ENCODE results near the gene PCDHGA1. TPM values are rescaled to one million over a fixed set of nuclear protein-coding genes. Genes with fewer than 3 reads are reported as not detected.

PCDHGA1 gene
- total and polyA plus RNA-seq, 9 of the 15 experiments (the other 6 are each of a cell fraction or from before 2014, with no cell fraction given) = 0.05 to 0.26 (median 0.18) TPM; not detected in 2

DNA sequence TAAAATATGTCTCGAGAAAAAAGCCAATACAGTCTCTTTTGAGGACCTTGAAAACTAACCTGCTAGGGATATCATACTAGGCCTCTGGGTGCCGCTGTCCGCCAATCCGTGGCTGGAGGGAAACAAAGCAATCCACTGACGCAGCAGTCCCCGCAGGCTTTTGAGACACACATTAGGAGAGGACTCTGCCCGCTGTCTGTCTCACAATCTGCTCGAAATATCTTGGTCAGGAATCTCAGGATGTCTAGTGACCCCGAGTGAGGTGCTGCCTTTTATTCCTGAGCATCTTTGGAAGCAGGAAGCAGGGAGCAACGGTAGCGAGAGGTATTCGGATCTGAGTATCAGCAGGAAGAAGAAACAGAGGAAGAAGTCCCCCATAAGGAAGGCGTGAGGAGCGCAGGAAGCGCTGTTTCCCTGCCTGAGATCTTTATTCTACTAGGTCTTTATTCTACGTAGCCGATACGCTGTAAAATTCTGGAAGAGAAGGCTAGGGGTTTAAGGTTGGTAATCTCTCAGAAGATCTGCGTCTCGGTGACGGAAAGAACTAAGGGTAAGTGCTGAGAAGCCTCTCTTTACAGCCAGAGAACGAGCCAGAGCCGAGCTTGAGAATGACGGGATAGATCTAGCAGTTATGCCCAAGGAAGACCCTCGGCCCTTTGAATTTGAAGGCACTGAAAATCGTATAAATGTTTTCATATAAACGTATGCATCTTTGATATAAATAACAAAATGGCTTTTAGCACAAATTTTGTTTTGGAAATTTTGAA, 4.0 kb upstream of the PCDHGA1 start (continued):
- TF ChIP-seq SRSF9 (IDR thresholded peaks at IDR 0.05; ENCODE audit: borderline replicate concordance, low read depth, low read length) (no peak), HNRNPLL (IDR thresholded peaks at IDR 0.05; ENCODE audit: low read depth, low read length, poor library complexity, severe bottlenecking) (peak; percentile 93), NR2C1 (IDR thresholded peaks at IDR 0.05) (no peak), NR2C1 (tag; IDR thresholded peaks at IDR 0.05) (no peak), RAD51 (IDR thresholded peaks at IDR 0.05; ENCODE audit: borderline replicate concordance, low read depth) (no peak), KHSRP (IDR thresholded peaks at IDR 0.05) (no peak), ZNF77 (CRISPR knock-in tag; IDR thresholded peaks at IDR 0.05) (no peak), ZNF324 (CRISPR knock-in tag; IDR thresholded peaks at IDR 0.05) (no peak), NELFE (IDR thresholded peaks at IDR 0.05; ENCODE audit: insufficient read depth, insufficient read length) (no peak), GTF2E2 (tag; IDR thresholded peaks at IDR 0.05) (no peak), ZNF431 (CRISPR knock-in tag; IDR thresholded peaks at IDR 0.05) (no peak), PHTF2 (CRISPR knock-in tag; IDR thresholded peaks at IDR 0.05) (no peak), ZNF586 (CRISPR knock-in tag; conservative IDR thresholded peaks at IDR 0.05) (no peak), ZNF766 (CRISPR knock-in tag; conservative IDR thresholded peaks at IDR 0.05) (0 out of 2 replicates have a peak, but pooled peaks have one; percentile 29), RBM34 (IDR thresholded peaks at IDR 0.05; ENCODE audit: borderline replicate concordance, insufficient read depth, low read length) (no peak), ZNF239 (CRISPR knock-in tag; IDR thresholded peaks at IDR 0.05) (peak; percentile 90), DDX20 (tag; IDR thresholded peaks at IDR 0.05; ENCODE audit: low read depth) (no peak), ZNF57 (CRISPR knock-in tag; IDR thresholded peaks at IDR 0.05) (no peak), POLR2B (IDR thresholded peaks at IDR 0.05; ENCODE audit: low read depth, partially characterized antibody) (peak; percentile 59)
- TF ChIP-seq, protein P1, sequence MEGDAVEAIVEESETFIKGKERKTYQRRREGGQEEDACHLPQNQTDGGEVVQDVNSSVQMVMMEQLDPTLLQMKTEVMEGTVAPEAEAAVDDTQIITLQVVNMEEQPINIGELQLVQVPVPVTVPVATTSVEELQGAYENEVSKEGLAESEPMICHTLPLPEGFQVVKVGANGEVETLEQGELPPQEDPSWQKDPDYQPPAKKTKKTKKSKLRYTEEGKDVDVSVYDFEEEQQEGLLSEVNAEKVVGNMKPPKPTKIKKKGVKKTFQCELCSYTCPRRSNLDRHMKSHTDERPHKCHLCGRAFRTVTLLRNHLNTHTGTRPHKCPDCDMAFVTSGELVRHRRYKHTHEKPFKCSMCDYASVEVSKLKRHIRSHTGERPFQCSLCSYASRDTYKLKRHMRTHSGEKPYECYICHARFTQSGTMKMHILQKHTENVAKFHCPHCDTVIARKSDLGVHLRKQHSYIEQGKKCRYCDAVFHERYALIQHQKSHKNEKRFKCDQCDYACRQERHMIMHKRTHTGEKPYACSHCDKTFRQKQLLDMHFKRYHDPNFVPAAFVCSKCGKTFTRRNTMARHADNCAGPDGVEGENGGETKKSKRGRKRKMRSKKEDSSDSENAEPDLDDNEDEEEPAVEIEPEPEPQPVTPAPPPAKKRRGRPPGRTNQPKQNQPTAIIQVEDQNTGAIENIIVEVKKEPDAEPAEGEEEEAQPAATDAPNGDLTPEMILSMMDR (IDR thresholded peaks at IDR 0.05 in 2 of 3, conservative IDR thresholded peaks at IDR 0.05 in 1 of 3; ENCODE audit: insufficient read depth in 2 of 3, low read depth in 1 of 3, low read length in 3 of 3) = peak; percentile 83 to 90 (median 88)
- TF ChIP-seq, protein P2, sequence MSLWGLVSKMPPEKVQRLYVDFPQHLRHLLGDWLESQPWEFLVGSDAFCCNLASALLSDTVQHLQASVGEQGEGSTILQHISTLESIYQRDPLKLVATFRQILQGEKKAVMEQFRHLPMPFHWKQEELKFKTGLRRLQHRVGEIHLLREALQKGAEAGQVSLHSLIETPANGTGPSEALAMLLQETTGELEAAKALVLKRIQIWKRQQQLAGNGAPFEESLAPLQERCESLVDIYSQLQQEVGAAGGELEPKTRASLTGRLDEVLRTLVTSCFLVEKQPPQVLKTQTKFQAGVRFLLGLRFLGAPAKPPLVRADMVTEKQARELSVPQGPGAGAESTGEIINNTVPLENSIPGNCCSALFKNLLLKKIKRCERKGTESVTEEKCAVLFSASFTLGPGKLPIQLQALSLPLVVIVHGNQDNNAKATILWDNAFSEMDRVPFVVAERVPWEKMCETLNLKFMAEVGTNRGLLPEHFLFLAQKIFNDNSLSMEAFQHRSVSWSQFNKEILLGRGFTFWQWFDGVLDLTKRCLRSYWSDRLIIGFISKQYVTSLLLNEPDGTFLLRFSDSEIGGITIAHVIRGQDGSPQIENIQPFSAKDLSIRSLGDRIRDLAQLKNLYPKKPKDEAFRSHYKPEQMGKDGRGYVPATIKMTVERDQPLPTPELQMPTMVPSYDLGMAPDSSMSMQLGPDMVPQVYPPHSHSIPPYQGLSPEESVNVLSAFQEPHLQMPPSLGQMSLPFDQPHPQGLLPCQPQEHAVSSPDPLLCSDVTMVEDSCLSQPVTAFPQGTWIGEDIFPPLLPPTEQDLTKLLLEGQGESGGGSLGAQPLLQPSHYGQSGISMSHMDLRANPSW (CRISPR knock-in tag; IDR thresholded peaks at IDR 0.05) = no peak
- TF ChIP-seq, protein P3, sequence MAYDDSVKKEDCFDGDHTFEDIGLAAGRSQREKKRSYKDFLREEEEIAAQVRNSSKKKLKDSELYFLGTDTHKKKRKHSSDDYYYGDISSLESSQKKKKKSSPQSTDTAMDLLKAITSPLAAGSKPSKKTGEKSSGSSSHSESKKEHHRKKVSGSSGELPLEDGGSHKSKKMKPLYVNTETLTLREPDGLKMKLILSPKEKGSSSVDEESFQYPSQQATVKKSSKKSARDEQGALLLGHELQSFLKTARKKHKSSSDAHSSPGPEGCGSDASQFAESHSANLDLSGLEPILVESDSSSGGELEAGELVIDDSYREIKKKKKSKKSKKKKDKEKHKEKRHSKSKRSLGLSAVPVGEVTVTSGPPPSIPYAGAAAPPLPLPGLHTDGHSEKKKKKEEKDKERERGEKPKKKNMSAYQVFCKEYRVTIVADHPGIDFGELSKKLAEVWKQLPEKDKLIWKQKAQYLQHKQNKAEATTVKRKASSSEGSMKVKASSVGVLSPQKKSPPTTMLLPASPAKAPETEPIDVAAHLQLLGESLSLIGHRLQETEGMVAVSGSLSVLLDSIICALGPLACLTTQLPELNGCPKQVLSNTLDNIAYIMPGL (CRISPR knock-in tag; IDR thresholded peaks at IDR 0.05) = no peak

Data from K562 (cell line).